IMR-90 (cell line): ENCODE data around the gene RASSF4. TPM values are rescaled to one million over a fixed set of nuclear protein-coding genes. Genes with fewer than 3 reads are reported as not detected.

ENCODE experiments used
- ATAC-seq: fragments of 200-7000 bp; cut with Tn5 transposase; 2 replicates; pipeline ENCODE4 v1.9.1; 2020; ENCODE audit warnings: low read depth, mild to moderate bottlenecking, moderate library complexity
- BruUV-seq: library from RNA; stranded (reverse); fragments of 400-500 nt; replicated peaks from 2 replicates; lab custom pipeline; 2021; lab: Mats Ljungman, UMichigan
- CTCF ChIA-PET: fragments of 300-600 bp; formaldehyde crosslinking; extraction: SDS; loops from one replicate; lab custom pipeline; 2021; ENCODE audit warnings: antibody characterized with exemption; lab: Yijun Ruan, JAX
- POLR2A ChIA-PET: fragments of 300-600 bp; sonication (Branson Sonifier 250); formaldehyde crosslinking; loops from one replicate; lab custom pipeline; 2022; ENCODE audit warnings: antibody characterized with exemption; ENCODE audit not compliant: unreplicated experiment; lab: Charles Lee
- DNase-seq: peaks from one replicate; pipeline ENCODE4 v3.0.0; 2013
- H2AFZ ChIP-seq: replicated peaks from 2 replicates; pipeline ENCODE3; 2013; ENCODE audit warnings: low read length, mild to moderate bottlenecking; ENCODE audit not compliant: poor library complexity
- H2AK5ac ChIP-seq: 2 replicates; pipeline ENCODE4 v1.6.1; 2013; ENCODE audit warnings: low read depth, low read length, inconsistent platforms
- H2AK9ac ChIP-seq: replicated peaks from 2 replicates; pipeline ENCODE3; 2013; ENCODE audit warnings: mild to moderate bottlenecking, low read depth, low read length, moderate library complexity; ENCODE audit not compliant: poor library complexity
- H2BK120ac ChIP-seq: 2 replicates; pipeline ENCODE4 v1.6.1; 2013; ENCODE audit warnings: low read depth, low read length, inconsistent platforms
- H2BK15ac ChIP-seq: 3 replicates; pipeline ENCODE4 v1.6.1; 2013; ENCODE audit warnings: low read depth, low read length, inconsistent platforms
- H2BK20ac ChIP-seq: 2 replicates; pipeline ENCODE4 v1.6.1; 2013; ENCODE audit warnings: low read depth, mild to moderate bottlenecking, inconsistent platforms, low read length, moderate library complexity
- H2BK5ac ChIP-seq: 2 replicates; pipeline ENCODE4 v1.6.1; 2013; ENCODE audit warnings: mild to moderate bottlenecking, low read depth, low read length, inconsistent platforms; ENCODE audit not compliant: poor library complexity, severe bottlenecking
- H3K14ac ChIP-seq: replicated peaks from 2 replicates; pipeline ENCODE4 v1.6.1; 2013; ENCODE audit warnings: low read depth, low read length, inconsistent platforms
- H3K18ac ChIP-seq: 2 replicates; pipeline ENCODE4 v1.6.1; 2013; ENCODE audit warnings: low read depth, low read length, control low read depth
- H3K23ac ChIP-seq: 2 replicates; pipeline ENCODE4 v1.6.1; 2013; ENCODE audit warnings: low read depth, low read length, inconsistent platforms
- H3K27ac ChIP-seq: 2 replicates; pipeline ENCODE4 v1.5.1; 2013; ENCODE audit warnings: mild to moderate bottlenecking, control low read depth, low read length; ENCODE audit not compliant: insufficient read depth
- H3K27me3 ChIP-seq: 2 replicates; pipeline ENCODE4 v1.6.1; 2013; ENCODE audit warnings: low read length; ENCODE audit not compliant: control insufficient read depth, insufficient read depth
- H3K36me3 ChIP-seq: 2 replicates; pipeline ENCODE4 v1.6.1; 2013; ENCODE audit warnings: low read length, mixed read lengths; ENCODE audit not compliant: control insufficient read depth, insufficient read depth
- H3K4ac ChIP-seq: 2 replicates; pipeline ENCODE4 v1.6.1; 2013; ENCODE audit warnings: low read depth, low read length, inconsistent platforms
- H3K4me1 ChIP-seq: 2 replicates; pipeline ENCODE4 v1.6.1; 2013; ENCODE audit warnings: low read length, mixed read lengths; ENCODE audit not compliant: control insufficient read depth, insufficient read depth
- H3K4me2 ChIP-seq: 2 replicates; pipeline ENCODE4 v1.6.1; 2013; ENCODE audit warnings: low read depth, mild to moderate bottlenecking, control low read depth, low read length, moderate library complexity
- H3K4me3 ChIP-seq: 2 replicates; pipeline ENCODE4 v1.5.1; 2013; ENCODE audit warnings: low read depth, mild to moderate bottlenecking, control low read depth, low read length, moderate library complexity; ENCODE audit not compliant: insufficient read depth
- H3K56ac ChIP-seq: 2 replicates; pipeline ENCODE4 v1.6.1; 2013; ENCODE audit warnings: low read length, inconsistent platforms; ENCODE audit not compliant: insufficient read depth; ENCODE audit errors: extremely low read depth
- H3K79me1 ChIP-seq, 2 experiments: 2 replicates each; pipeline ENCODE4 v1.6.1; 2013; ENCODE audit warnings: low read length in 2 of 2, inconsistent platforms in 1 of 2, low read depth in 1 of 2
- H3K9ac ChIP-seq: 2 replicates; pipeline ENCODE4 v1.6.1; 2013; ENCODE audit warnings: low read depth, low read length, control low read depth
- H3K9me1 ChIP-seq: 2 replicates; pipeline ENCODE4 v1.6.1; 2013; ENCODE audit warnings: low read length, inconsistent platforms; ENCODE audit not compliant: insufficient read depth
- H3K9me3 ChIP-seq: 2 replicates; pipeline ENCODE4 v1.6.1; 2013; ENCODE audit warnings: low read length; ENCODE audit not compliant: control insufficient read depth, insufficient read depth
- H4K20me1 ChIP-seq: 2 replicates; pipeline ENCODE4 v1.6.1; 2013; ENCODE audit warnings: low read length, inconsistent platforms; ENCODE audit not compliant: insufficient read depth
- H4K5ac ChIP-seq: 2 replicates; pipeline ENCODE4 v1.6.1; 2013; ENCODE audit warnings: mild to moderate bottlenecking, low read depth, low read length, control low read depth
- H4K8ac ChIP-seq, 2 experiments: 2 replicates each; pipeline ENCODE4 v1.6.1; 2013; ENCODE audit warnings: low read depth in 2 of 2, low read length in 2 of 2, control low read depth in 1 of 2, inconsistent platforms in 1 of 2
- H4K91ac ChIP-seq: 2 replicates; pipeline ENCODE4 v1.6.1; 2013; ENCODE audit warnings: low read depth, low read length, inconsistent platforms; ENCODE audit not compliant: insufficient read depth
- CHD1 ChIP-seq: IDR thresholded peaks from 2 replicates; pipeline ENCODE4 v1.6.1; 2012; ENCODE audit warnings: low read depth, low read length, improper control_type of control experiment
- ELK1 ChIP-seq: fragments of 150-350 bp; IDR thresholded peaks from 2 replicates; pipeline ENCODE4 v1.6.1; 2016; ENCODE audit warnings: low read depth, mild to moderate bottlenecking, low read length, moderate library complexity, borderline replicate concordance
- MAFK ChIP-seq: IDR thresholded peaks from 2 replicates; pipeline ENCODE4 v1.6.1; 2012; ENCODE audit warnings: low read depth, low read length, improper control_type of control experiment
- MAZ ChIP-seq: IDR thresholded peaks from 2 replicates; pipeline ENCODE4 v1.6.1; 2012; ENCODE audit warnings: low read depth, mild to moderate bottlenecking, low read length, improper control_type of control experiment, moderate library complexity, borderline replicate concordance
- MXI1 ChIP-seq: IDR thresholded peaks from 2 replicates; pipeline ENCODE4 v1.6.1; 2012; ENCODE audit warnings: low read depth, mild to moderate bottlenecking, low read length, moderate library complexity, borderline replicate concordance
- NFE2L2 ChIP-seq: fragments of 150-350 bp; IDR thresholded peaks from 2 replicates; pipeline ENCODE4 v1.6.1; 2016; ENCODE audit warnings: low read depth, mild to moderate bottlenecking, low read length
- POLR2A ChIP-seq: IDR thresholded peaks from 2 replicates; pipeline ENCODE4 v1.6.1; 2012; ENCODE audit warnings: mild to moderate bottlenecking, low read depth, low read length
- RAD21 ChIP-seq: IDR thresholded peaks from 2 replicates; pipeline ENCODE4 v1.6.1; 2012; ENCODE audit warnings: low read length, improper control_type of control experiment
- RCOR1 ChIP-seq: IDR thresholded peaks from 2 replicates; pipeline ENCODE4 v1.6.1; 2012; ENCODE audit warnings: mild to moderate bottlenecking, low read length, improper control_type of control experiment; ENCODE audit not compliant: insufficient replicate concordance
- USF2 ChIP-seq: fragments of 150-350 bp; IDR thresholded peaks from 2 replicates; pipeline ENCODE4 v1.6.1; 2017; ENCODE audit warnings: mild to moderate bottlenecking, antibody characterized with exemption, low read length, low read depth
- WGBS, 2 experiments: methylation state at CpG; one replicate each; pipeline versions ENCODE4 v1.1.5 to v1.1.7; 2013; ENCODE audit warnings: missing lambda C conversion rate in 2 of 2; ENCODE audit not compliant: insufficient read length in 1 of 2; ENCODE audit errors: extremely low coverage in 2 of 2; 5-methylcytosine and 5-hydroxymethylcytosine counted together
- dilution Hi-C: fragments of 300-500 bp; cut with HindIII; formaldehyde crosslinking; loops from one replicate; pipeline ENCODE4 v1.14.3; 2018; ENCODE audit warnings: low sequenced_read_pairs; ENCODE audit not compliant: unreplicated experiment
- in situ Hi-C: fragments of 300-500 bp; cut with MboI; formaldehyde crosslinking; loops from 3 replicates; pipeline ENCODE4 v1.14.3; 2019; ENCODE audit warnings: low sequenced_read_pairs, inconsistent platforms, mixed read lengths
- intact Hi-C: fragments of 100-400 bp; cut with micrococcal nuclease; formaldehyde crosslinking; loops from 2 replicates; pipeline ENCODE4 v1.10.0; 2022
- polyA plus RNA-seq, 3 experiments: library from polyadenylated mRNA; depleted of rRNA; stranded (reverse); fragments of >200 nt; gene quantifications; 2 replicates each; pipeline ENCODE4 v1.2.3, GENCODE V29; 2012; ENCODE audit warnings: low replicate concordance in 1 of 3
- total RNA-seq: library from RNA; depleted of rRNA; stranded (reverse); fragments of >200 nt; gene quantifications from 2 replicates; pipeline ENCODE4 v1.2.3, GENCODE V29; 2012

Gene RASSF4
- total and polyA plus RNA-seq, 2 of the 4 experiments (the other 2 are of a cell fraction): 5.9 to 8.6 TPM

GRCh38 chr10:45023426-45023825 lies 63.8 kb downstream of the RASSF4 start:
- H2AFZ ChIP-seq: no peak overlapping the region
- BruUV-seq: no TSS peak
- no peaks in the 10 kb centered on the region for H3K36me3 ChIP-seq
- dilution Hi-C loops (no loop called here), in situ Hi-C loops (no loop called here), intact Hi-C loops (no loop called here)
- WGBS, 2 experiments: no CpG with 5 or more reads among the region's 2 CpGs
- no peaks in the 10 kb centered on the region for H3K9me1 ChIP-seq
- no peak overlapping the region for H3K18ac ChIP-seq
- H3K27ac ChIP-seq: no peak overlapping the region
- H3K9me3 ChIP-seq: no peaks in the 10 kb centered on the region
- H4K20me1 ChIP-seq: no peaks in the 10 kb centered on the region
- H3K4ac ChIP-seq: no peak overlapping the region
- H3K4me3 ChIP-seq: no peak overlapping the region
- H3K14ac ChIP-seq: no peak overlapping the region
- H3K27me3 ChIP-seq: no peaks in the 10 kb centered on the region
- H3K23ac ChIP-seq: no peak overlapping the region
- peak; percentile 54 for ATAC-seq
- H2BK120ac ChIP-seq: no peak overlapping the region
- H3K4me2 ChIP-seq: peak overlapping the region; percentile 22; the same call in 1 of the 2 replicates
- H3K79me1 ChIP-seq: no peaks in the 10 kb centered on the region
- H3K4me1 ChIP-seq: no peaks in the 10 kb centered on the region
- H2AK5ac ChIP-seq: no peak overlapping the region
- no peak overlapping the region for H4K8ac ChIP-seq
- no peak overlapping the region for H2BK20ac ChIP-seq
- CTCF ChIA-PET: no interaction called here
- POLR2A ChIA-PET: no interaction called here
- no peak overlapping the region for H2BK5ac ChIP-seq
- H3K9ac ChIP-seq: no peak overlapping the region
- H4K5ac ChIP-seq: no peak overlapping the region
- peak; percentile 25 for DNase-seq
- H4K91ac ChIP-seq: no peak overlapping the region
- H3K56ac ChIP-seq: no peak overlapping the region
- no peak overlapping the region for H2AK9ac ChIP-seq
- TF ChIP-seq ELK1 (no peak), CHD1 (no peak), RAD21 (no peak), RCOR1 (no peak), POLR2A (no peak), USF2 (no peak), MAFK (no peak), MXI1 (no peak), NFE2L2 (no peak), MAZ (no peak)
- no peak overlapping the region for H2BK15ac ChIP-seq
